GM08714 (cell line): Measurements from ENCODE around the gene ADRA2B.
A peak's percentile ranks its signal among the peaks of the same experiment; 100 is the strongest.

Experiments used
- H3K4me3 ChIP-seq: fragments of 200-500 bp; sonication (Bioruptor generic); 2 replicates; pipeline ENCODE4 v1.5.1; 2014; ENCODE audit warnings: mild to moderate bottlenecking, low read length, inconsistent platforms
- ZNF274 ChIP-seq: IDR thresholded peaks from 2 replicates; pipeline ENCODE4 v1.6.1; 2012; ENCODE audit warnings: mild to moderate bottlenecking, low read depth, low read length

Gene ADRA2B

DNA sequence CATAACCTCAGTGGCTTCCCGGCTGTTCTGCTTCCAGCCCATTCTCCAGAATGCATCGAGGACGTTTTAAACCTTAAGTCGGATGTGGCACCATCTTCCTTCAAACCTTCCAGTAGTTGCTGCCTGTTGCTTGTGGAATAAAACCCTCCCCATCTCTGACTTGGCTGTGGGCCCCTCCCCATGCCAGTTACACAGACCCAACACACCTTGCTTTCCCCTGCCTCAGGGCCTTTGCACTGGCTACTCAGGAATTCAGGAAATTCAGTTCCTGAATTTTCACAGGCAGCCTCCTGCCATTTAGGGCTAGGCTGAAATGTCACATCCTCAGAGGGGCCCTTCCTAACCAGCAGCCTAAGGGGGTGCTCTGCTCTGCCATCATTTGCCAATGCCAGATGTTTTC lies 5.0 kb upstream of the ADRA2B start:
- H3K4me3 ChIP-seq: no peak overlapping the region
- TF ChIP-seq ZNF274: no peak

- H3K4me3 ChIP-seq: no peak overlapping the region
- TF ChIP-seq ZNF274: no peak
Measured at GRCh38 chr2:96120991-96121390, 4.6 kb upstream of the ADRA2B start.

DNA sequence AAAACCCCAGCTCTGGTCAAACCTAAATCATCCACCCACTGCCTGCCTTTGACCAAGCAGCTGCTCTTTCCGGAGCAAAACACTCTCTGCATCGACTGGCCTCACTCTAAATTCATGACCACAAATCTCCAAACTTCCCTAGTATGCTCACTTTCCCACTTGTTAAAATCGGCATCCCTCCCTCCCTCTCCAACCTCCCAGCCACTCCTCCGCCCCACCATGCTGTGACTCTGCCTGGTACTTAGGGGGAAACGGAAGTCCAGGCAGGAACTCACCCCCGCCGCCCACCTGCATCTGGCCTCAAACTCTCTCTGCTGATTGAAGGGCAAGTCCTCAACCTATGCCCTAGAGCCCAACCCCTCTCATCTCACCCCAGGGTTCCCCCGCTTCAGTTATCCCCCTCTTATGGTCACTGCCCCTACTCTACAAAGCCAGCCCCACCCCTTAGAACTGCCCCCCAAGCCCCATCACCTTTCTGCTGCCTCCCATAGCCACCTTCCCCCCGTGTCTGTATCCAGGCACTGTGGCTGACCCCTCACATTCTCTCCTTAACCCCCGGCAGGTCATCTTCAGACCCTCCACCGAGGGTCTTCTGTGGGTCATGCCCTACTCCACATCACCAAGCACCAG lies 3.8 kb upstream of the ADRA2B start:
- TF ChIP-seq ZNF274: no peak
- H3K4me3 ChIP-seq: no peak overlapping the region

DNA sequence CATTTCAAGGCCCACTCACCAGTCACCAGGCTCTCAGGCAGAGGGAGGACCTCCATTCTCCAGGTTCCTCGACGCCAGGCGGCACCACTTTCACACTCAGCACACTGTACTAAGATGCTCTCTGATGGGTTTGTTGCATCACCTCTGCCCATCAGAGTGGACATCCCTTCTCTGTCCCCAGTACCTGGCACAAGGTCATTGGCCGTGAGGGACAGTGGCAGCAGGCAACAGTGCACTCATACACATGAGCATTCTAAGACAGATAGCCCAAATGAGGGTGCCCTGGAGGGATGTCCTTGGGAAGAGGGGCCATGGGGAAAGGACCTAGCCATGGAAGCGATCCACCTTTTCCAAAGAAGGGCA lies 3.0 kb upstream of the ADRA2B start:
- no peak overlapping the region for H3K4me3 ChIP-seq
- no peak for TF ChIP-seq ZNF274

- no peak for TF ChIP-seq ZNF274
- no peak overlapping the region for H3K4me3 ChIP-seq
Measured at GRCh38 chr2:96118698-96119388, 2.5 kb upstream of the ADRA2B start.

DNA sequence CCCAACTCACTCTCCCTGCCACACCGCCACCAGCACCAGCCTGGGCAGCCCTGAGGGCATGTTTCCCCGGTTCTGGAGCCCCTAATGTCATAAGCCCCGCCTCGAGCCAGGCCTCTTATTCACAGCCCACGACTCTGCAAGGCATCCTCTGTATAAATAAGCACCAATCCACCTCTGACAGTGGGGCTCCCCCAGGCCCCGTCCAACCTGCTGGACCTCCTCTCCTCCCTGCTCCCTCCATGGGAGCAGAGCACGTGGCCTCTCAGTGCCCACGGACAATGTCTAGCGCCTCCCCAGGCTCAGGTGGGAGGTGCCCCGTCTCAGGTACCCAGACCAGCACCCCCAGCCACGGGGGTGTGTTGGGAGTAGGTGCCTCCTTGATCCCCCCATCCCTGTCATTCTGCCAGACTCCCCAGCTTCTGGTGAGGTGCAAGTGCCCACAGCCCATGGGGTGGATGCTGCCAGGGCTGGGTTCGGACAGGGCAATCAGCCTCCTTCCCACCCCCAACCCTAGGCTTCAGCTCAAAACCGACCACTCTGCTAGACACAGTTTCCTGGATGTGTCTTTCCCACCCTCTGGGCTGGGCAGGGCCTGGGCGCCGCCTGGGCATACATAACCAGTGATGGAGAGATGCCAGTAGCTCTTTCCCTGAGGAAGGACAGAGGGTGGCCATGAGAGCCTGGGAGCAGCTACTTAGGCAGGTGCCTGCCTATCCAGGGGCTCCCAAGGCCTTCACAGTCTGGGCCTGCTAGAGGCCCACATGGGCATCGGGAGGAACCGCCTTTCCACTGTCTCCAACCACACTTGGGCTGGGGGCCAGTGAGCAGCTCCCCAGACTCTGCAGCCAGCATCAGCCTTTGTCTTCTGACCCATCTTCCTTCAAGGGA lies 1.6 kb upstream of the ADRA2B start:
- no peak overlapping the region for H3K4me3 ChIP-seq
- TF ChIP-seq ZNF274: no peak

DNA sequence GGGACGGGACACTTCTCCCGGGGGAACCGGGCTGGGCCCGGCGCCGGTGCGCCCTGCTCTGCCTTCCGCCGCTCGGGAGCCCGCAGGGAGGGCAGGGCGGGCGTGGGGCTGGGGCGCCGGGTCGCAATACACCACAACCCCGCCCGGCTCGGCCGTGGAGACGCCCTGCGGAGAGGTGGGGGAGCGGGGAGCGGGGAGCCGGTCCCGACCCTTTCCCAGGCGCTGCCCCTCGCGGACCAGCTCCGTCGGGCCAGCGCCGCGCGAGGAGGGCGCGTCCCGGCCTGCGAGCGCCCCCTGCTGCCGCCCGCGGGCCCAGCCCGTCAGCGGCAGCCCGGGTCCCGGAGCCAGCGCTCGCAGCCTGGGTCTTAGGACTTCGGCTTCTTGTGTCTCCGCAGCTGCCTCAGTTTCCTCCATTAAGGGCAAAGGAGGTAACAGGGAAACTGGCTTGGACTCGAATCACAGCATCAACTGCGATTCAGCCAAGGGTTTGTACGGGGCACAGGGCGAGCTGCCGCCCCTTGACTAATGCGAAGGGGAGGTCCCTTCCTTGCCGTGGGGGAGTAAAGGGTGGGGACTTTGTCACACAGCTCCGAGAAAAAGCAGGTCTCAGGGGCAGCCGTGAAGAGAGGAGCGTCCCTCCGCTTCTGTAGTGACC lies 635 bp upstream of the ADRA2B start:
- peak overlapping the region; percentile 50; the same call in 1 of the 2 replicates for H3K4me3 ChIP-seq
- TF ChIP-seq ZNF274: no peak

DNA sequence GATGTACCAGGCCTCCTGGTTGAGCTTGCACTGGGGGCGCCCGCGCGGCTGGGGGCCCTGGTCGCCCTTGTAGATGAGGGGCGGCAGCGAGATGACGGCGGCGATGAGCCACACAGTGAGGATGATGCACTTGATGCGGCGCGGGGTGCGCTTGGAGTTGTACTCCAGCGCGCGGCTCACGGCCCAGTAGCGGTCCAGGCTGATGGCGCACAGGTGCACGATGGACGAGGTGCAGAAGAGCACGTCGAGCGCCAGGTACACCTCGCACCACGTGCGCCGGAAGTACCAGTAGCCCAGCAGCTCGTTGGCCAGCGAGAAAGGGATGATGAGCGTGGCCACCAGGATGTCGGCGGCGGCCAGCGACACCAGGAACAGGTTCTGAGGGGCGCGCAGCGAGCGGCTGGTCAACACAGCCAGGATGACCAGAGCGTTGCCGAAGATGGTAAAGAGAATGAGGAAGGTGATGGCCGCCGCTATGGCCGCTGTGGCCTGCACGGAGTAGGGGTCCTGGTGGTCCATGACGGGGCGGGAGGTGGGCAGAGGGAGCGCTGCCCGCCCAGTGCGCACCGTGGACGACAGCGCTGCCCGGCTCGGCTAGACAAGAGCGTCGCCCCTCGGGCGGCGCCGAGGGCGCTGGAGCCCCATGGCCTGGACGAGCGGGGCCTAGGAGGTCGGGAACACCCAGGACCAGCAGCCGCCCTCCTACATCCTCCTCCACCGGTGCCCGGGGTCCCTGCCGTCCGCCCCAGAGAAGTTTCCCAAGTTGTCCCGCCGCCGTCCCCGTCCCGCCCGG lies 544 bp downstream of the ADRA2B start:
- peak overlapping the region; percentile 26; the same call in 1 of the 2 replicates for H3K4me3 ChIP-seq
- TF ChIP-seq ZNF274: no peak

DNA sequence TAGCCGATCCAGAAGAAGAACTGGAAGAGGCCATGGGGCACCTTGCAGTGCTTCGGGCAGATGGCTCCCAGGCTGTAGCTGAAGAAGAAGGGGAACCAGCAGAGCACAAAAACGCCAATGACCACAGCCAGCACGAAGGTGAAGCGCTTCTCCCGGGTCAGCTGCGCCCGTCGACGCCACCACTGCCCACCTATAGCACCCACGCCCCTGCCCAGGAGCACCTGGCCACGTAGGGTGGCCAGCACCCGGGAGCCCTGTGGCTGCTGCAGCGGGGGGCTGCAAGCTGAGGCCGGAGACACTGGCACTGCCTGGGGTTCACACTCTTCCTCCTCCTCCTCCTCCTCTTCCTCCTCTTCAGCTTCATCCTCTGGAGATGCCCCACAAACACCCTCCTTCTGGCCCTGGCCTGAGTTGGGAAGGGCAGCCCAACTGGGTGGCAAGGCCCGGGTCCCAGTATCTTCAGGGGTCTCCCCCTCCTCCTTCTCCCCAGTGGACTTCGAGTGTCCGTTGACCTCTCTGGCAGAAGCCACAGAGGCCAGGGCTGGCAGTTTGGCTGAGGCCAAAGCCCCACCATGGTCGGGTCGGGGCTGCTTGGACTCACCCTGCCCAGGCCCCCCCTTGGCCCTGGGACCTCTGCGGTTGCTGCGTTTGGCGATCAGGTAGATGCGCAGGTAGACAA lies 1.3 kb downstream of the ADRA2B start:
- H3K4me3 ChIP-seq: no peak overlapping the region
- TF ChIP-seq ZNF274: no peak

- H3K4me3 ChIP-seq: no peak overlapping the region
- TF ChIP-seq ZNF274: no peak
Measured at GRCh38 chr2:96114546-96114902, 1.8 kb downstream of the ADRA2B start.

DNA sequence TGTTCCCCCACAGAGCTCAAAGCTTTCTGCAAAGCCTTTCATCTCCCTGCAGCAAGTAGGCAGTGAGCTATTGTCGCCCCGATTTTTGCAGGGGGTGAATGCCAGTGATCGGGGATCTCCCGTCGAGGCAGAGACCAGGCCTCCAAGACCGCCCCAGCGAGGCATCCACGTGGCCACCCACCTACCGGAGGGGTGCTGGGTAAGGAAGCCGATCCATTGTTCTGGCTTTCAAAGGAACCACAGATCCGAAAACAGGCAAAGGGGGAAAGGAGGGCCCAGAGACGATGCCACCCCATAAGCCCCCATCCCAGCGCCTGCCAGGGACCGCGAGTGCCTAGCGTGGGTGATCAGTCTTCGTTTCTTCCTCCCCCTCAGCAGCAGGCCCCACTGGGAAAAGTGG lies 2.4 kb downstream of the ADRA2B start:
- H3K4me3 ChIP-seq: no peak overlapping the region
- no peak for TF ChIP-seq ZNF274

- H3K4me3 ChIP-seq: no peak overlapping the region
- no peak for TF ChIP-seq ZNF274
Measured at GRCh38 chr2:96113367-96113677, 3.0 kb downstream of the ADRA2B start.

- no peak for TF ChIP-seq ZNF274
- H3K4me3 ChIP-seq: no peak overlapping the region
Measured at GRCh38 chr2:96112501-96113366, 3.6 kb downstream of the ADRA2B start.
